HepG2 (cell line): ENCODE measurements around the gene PRDX6. TPM values are rescaled to one million over a fixed set of nuclear protein-coding genes. Genes with fewer than 3 reads are reported as not detected.

ENCODE experiments used
- AHDC1 ChIP-seq: sonication (generic); formaldehyde crosslinking; IDR thresholded peaks from 2 replicates; pipeline ENCODE4 v1.5.1; 2020; ENCODE audit warnings: mild to moderate bottlenecking, missing genetic modification reagents, borderline replicate concordance
- CREB3 ChIP-seq: sonication (generic); formaldehyde crosslinking; IDR thresholded peaks from 2 replicates; pipeline ENCODE4 v1.5.0; 2020; ENCODE audit warnings: missing genetic modification reagents
- HMG20B ChIP-seq: conservative IDR thresholded peaks from 2 replicates; pipeline ENCODE4 v1.6.1; 2016; ENCODE audit warnings: missing genetic modification reagents, missing compliant biosample characterization
- JDP2 ChIP-seq: sonication (generic); formaldehyde crosslinking; IDR thresholded peaks from 2 replicates; pipeline ENCODE4 v1.8.1; 2022; ENCODE audit warnings: missing genetic modification reagents, borderline replicate concordance
- LBX2 ChIP-seq: sonication (generic); formaldehyde crosslinking; IDR thresholded peaks from 2 replicates; pipeline ENCODE4 v1.5.0; 2020; ENCODE audit warnings: missing genetic modification reagents, mild to moderate bottlenecking, borderline replicate concordance
- MTERF4 ChIP-seq: sonication (generic); formaldehyde crosslinking; IDR thresholded peaks from 2 replicates; pipeline ENCODE4 v1.8.0; 2023; ENCODE audit warnings: mild to moderate bottlenecking, missing genetic modification reagents
- PAF1 ChIP-seq: IDR thresholded peaks from 2 replicates; pipeline ENCODE4 v1.6.1; 2016; ENCODE audit warnings: missing genetic modification reagents, missing compliant biosample characterization
- RARG ChIP-seq: sonication (generic); formaldehyde crosslinking; IDR thresholded peaks from 2 replicates; pipeline ENCODE4 v1.4.0; 2020; ENCODE audit warnings: low read depth, mild to moderate bottlenecking, missing genetic modification reagents
- RBM39 ChIP-seq: fragments of 200-400 bp; formaldehyde crosslinking; IDR thresholded peaks from one replicate; pipeline ENCODE4 v1.6.1; 2018; ENCODE audit warnings: antibody characterized with exemption, mild to moderate bottlenecking, low read depth, low read length; ENCODE audit not compliant: poor library complexity, severe bottlenecking
- SAFB2 ChIP-seq: sonication (generic); formaldehyde crosslinking; IDR thresholded peaks from 2 replicates; pipeline ENCODE4 v1.5.1; 2020; ENCODE audit warnings: missing genetic modification reagents, low read depth, mild to moderate bottlenecking, borderline replicate concordance
- SMAD3 ChIP-seq: sonication (generic); formaldehyde crosslinking; IDR thresholded peaks from 2 replicates; pipeline ENCODE4 v1.4.0; 2020; ENCODE audit warnings: missing genetic modification reagents
- SMARCC2 ChIP-seq: fragments of 450-650 bp; IDR thresholded peaks from 2 replicates; pipeline ENCODE4 v1.6.1; 2017; ENCODE audit warnings: antibody characterized with exemption, mild to moderate bottlenecking
- ZBTB33 ChIP-seq: sonication (generic); formaldehyde crosslinking; IDR thresholded peaks from 2 replicates; pipeline ENCODE4 v1.4.0; 2020; ENCODE audit warnings: missing genetic modification reagents
- ZFP36L1 ChIP-seq: sonication (generic); formaldehyde crosslinking; IDR thresholded peaks from 2 replicates; pipeline ENCODE4 v1.8.0; 2022; ENCODE audit warnings: mild to moderate bottlenecking, missing genetic modification reagents, moderate library complexity
- ZMAT3 ChIP-seq: sonication (generic); formaldehyde crosslinking; conservative IDR thresholded peaks from 2 replicates; pipeline ENCODE4 v1.7.0; 2021; ENCODE audit warnings: missing genetic modification reagents
- ZNF10 ChIP-seq: sonication (generic); formaldehyde crosslinking; IDR thresholded peaks from 2 replicates; pipeline ENCODE4 v1.4.0; 2020; ENCODE audit warnings: mild to moderate bottlenecking, low read depth, missing genetic modification reagents, borderline replicate concordance
- ZNF431 ChIP-seq: sonication (generic); formaldehyde crosslinking; IDR thresholded peaks from 2 replicates; pipeline ENCODE4 v1.9.0; 2022; ENCODE audit warnings: missing genetic modification reagents, low read depth, mild to moderate bottlenecking, borderline replicate concordance
- ZNF562 ChIP-seq: sonication (generic); formaldehyde crosslinking; IDR thresholded peaks from 2 replicates; pipeline ENCODE4 v1.8.0; 2022; ENCODE audit warnings: missing genetic modification reagents, borderline replicate concordance
- ZNF740 ChIP-seq: sonication (generic); formaldehyde crosslinking; IDR thresholded peaks from 2 replicates; pipeline ENCODE4 v1.4.0; 2020; ENCODE audit warnings: missing genetic modification reagents
- polyA plus RNA-seq, 8 experiments: library from polyadenylated mRNA; depleted of rRNA in 3 of 8; stranded (reverse) in 7 of 8; unstranded in 1 of 8; fragments of >200 nt; fragmentation: Illumina TruSeq in 4 of 8; extraction: Trizol in 4 of 8; gene quantifications; 2 replicates each; pipeline versions ENCODE4 v1.2.1 to v1.2.3, GENCODE V29; 2011 to 2016; ENCODE audit warnings: low read depth in 4 of 8, missing spikeins in 1 of 8, mixed read lengths in 1 of 8; ENCODE audit not compliant: insufficient read depth in 1 of 8
- total RNA-seq, 5 experiments: library from RNA; depleted of rRNA; stranded (reverse); fragments of >200 nt; fragmentation: Illumina TruSeq; extraction: Trizol; gene quantifications; 2 replicates each; pipeline ENCODE4 v1.2.3, GENCODE V29; 2016; ENCODE audit warnings: low read depth in 1 of 5

PRDX6 gene
- total and polyA plus RNA-seq, 2 of the 13 experiments (the other 11 are each of a cell fraction or from before 2014, with no cell fraction given), result 224 to 309 TPM

- TF ChIP-seq CREB3 (CRISPR knock-in tag), result no peak
- TF ChIP-seq ZNF740 (CRISPR knock-in tag), result no peak
- TF ChIP-seq ZNF10 (CRISPR knock-in tag), result no peak
- TF ChIP-seq LBX2, result no peak
- TF ChIP-seq ZBTB33 (CRISPR knock-in tag), result no peak
- TF ChIP-seq SAFB2 (CRISPR knock-in tag), result no peak
- TF ChIP-seq ZMAT3 (CRISPR knock-in tag), result no peak
- TF ChIP-seq HMG20B (CRISPR knock-in tag), result no peak
- TF ChIP-seq ZNF562, result no peak
- no peak for TF ChIP-seq RBM39
- TF ChIP-seq SMARCC2, result no peak
- no peak for TF ChIP-seq AHDC1 (CRISPR knock-in tag)
- TF ChIP-seq RARG (CRISPR knock-in tag), result no peak
- TF ChIP-seq PAF1 (CRISPR knock-in tag), result no peak
- TF ChIP-seq JDP2, result no peak
- TF ChIP-seq MTERF4, result 0 out of 2 replicates have a peak, but pooled peaks have one; percentile 14
- TF ChIP-seq ZFP36L1, result no peak
- no peak for TF ChIP-seq ZNF431 (CRISPR knock-in tag)
- no peak for TF ChIP-seq SMAD3 (CRISPR knock-in tag)
Measured at GRCh38 chr1:173476197-173476664, 904 bp upstream of the PRDX6 start (continued).
